ENCODE data around the gene MED12L.

The MED12L gene

GRCh38 chr3:151432616-151433372 is 347.3 kb downstream of the MED12L start:
- no peak for DNase-seq

- no peak for DNase-seq
Measured at GRCh38 chr3:151434151-151434890, 348.9 kb downstream of the MED12L start.

- no peak for DNase-seq
Measured at GRCh38 chr3:151436675-151437446, 351.4 kb downstream of the MED12L start.

GRCh38 chr3:151437906-151438305 is 352.4 kb downstream of the MED12L start:
- no peak for DNase-seq

- DNase-seq, result peak; percentile 46
Measured at GRCh38 chr3:151439652-151440125, 354.2 kb downstream of the MED12L start.

GRCh38 chr3:151440940-151441339 is 355.5 kb downstream of the MED12L start:
- DNase-seq, result no peak

- no peak for DNase-seq
Measured at GRCh38 chr3:151443583-151443982, 358.1 kb downstream of the MED12L start.

GRCh38 chr3:151445273-151446001 is 360.0 kb downstream of the MED12L start:
- no peak for DNase-seq

- DNase-seq, result no peak
Measured at GRCh38 chr3:151446002-151446340, 360.5 kb downstream of the MED12L start.

- DNase-seq, result no peak
Measured at GRCh38 chr3:151452368-151452767, 366.9 kb downstream of the MED12L start.

GRCh38 chr3:151452841-151453240 is 367.4 kb downstream of the MED12L start:
- DNase-seq, result no peak

- no peak for DNase-seq
Measured at GRCh38 chr3:151456065-151456464, 370.6 kb downstream of the MED12L start.

GRCh38 chr3:151459358-151459757 is 373.9 kb downstream of the MED12L start:
- no peak for DNase-seq

GRCh38 chr3:151460228-151460627 is 374.8 kb downstream of the MED12L start:
- DNase-seq, result no peak

- DNase-seq, result no peak
Measured at GRCh38 chr3:151460774-151461450, 375.4 kb downstream of the MED12L start, which contains the start of gene IGSF10. IGSF10 (minus strand) TSS chr3:151461061; CDS start chr3:151458709, 2,352 bp downstream.

- no peak for DNase-seq
Measured at GRCh38 chr3:151462278-151462780, 376.9 kb downstream of the MED12L start.

- DNase-seq, result no peak
Measured at GRCh38 chr3:151462991-151463390, 377.5 kb downstream of the MED12L start.

- DNase-seq, result no peak
Measured at GRCh38 chr3:151467069-151467468, 381.6 kb downstream of the MED12L start.

GRCh38 chr3:151468284-151468917 is 382.9 kb downstream of the MED12L start:
- peak; percentile 25 for DNase-seq

GRCh38 chr3:151476344-151477018 is 391.0 kb downstream of the MED12L start:
- no peak for DNase-seq
